ENCODE data around the gene HSPB1.

DNA sequence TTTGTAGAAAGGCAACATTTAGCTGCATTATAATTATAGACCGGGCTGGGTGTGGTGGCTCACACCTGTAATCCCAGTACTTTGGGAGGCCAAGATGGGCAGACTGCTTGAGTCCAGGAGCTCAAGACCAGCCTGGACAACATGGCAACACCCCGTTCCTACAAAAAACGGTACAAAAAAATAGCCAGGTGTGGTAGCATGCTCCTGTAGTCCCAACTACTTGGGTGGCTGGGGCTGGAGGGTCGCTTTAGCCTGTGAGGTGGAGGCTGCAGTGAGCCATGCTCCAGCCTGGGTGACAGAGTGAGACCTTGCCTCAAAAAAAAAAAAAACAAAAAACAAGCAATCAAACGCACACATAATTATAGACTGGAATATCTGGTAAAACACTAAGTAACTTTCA lies 51.3 kb downstream of the HSPB1 start:
- no peak for TF ChIP-seq EZH2phosphoT487 (IDR thresholded peaks at IDR 0.05; ENCODE audit: borderline replicate concordance, low read depth, low read length)
- TF ChIP-seq, protein P1, sequence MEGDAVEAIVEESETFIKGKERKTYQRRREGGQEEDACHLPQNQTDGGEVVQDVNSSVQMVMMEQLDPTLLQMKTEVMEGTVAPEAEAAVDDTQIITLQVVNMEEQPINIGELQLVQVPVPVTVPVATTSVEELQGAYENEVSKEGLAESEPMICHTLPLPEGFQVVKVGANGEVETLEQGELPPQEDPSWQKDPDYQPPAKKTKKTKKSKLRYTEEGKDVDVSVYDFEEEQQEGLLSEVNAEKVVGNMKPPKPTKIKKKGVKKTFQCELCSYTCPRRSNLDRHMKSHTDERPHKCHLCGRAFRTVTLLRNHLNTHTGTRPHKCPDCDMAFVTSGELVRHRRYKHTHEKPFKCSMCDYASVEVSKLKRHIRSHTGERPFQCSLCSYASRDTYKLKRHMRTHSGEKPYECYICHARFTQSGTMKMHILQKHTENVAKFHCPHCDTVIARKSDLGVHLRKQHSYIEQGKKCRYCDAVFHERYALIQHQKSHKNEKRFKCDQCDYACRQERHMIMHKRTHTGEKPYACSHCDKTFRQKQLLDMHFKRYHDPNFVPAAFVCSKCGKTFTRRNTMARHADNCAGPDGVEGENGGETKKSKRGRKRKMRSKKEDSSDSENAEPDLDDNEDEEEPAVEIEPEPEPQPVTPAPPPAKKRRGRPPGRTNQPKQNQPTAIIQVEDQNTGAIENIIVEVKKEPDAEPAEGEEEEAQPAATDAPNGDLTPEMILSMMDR (conservative IDR thresholded peaks at IDR 0.05; ENCODE audit: low read length), result no peak

Measured in OCI-LY7 (cell line).